MM.1S (cell line): ENCODE measurements around the gene LATS1.
"Not testable (repeated sequence)": the region's sequence is repeated elsewhere in the genome, so short reads cannot be mapped to it uniquely, and the experiment has no call there.

ENCODE experiments used
- DNase-seq: peaks from one replicate; pipeline ENCODE4 v3.0.0-alpha.2; 2015
- H2AFZ ChIP-seq: fragments of 300-600 bp; sonication (generic); 2 replicates; pipeline ENCODE4 v1.6.0; 2016; ENCODE audit warnings: antibody characterized with exemption, low read length
- H3F3A ChIP-seq: fragments of 300-600 bp; sonication (generic); 2 replicates; pipeline ENCODE4 v1.6.1; 2016; ENCODE audit warnings: mild to moderate bottlenecking, antibody characterized with exemption, low read length, moderate library complexity, mixed read lengths; ENCODE audit not compliant: insufficient read depth
- H3K27ac ChIP-seq: fragments of 300-600 bp; sonication (generic); 2 replicates; pipeline ENCODE4 v1.5.1; 2016; ENCODE audit warnings: mild to moderate bottlenecking, low read length
- H3K27me3 ChIP-seq: fragments of 300-600 bp; sonication (generic); replicated peaks from 2 replicates; pipeline ENCODE4 v1.6.0; 2016; ENCODE audit warnings: low read length; ENCODE audit not compliant: insufficient read depth
- H3K36me3 ChIP-seq: fragments of 300-600 bp; sonication (generic); replicated peaks from 2 replicates; pipeline ENCODE4 v1.6.1; 2016; ENCODE audit warnings: mild to moderate bottlenecking, low read length, mixed read lengths; ENCODE audit not compliant: insufficient read depth
- H3K4me1 ChIP-seq: fragments of 300-600 bp; sonication (generic); 2 replicates; pipeline ENCODE4 v1.6.1; 2016; ENCODE audit warnings: low read length, mixed read lengths
- H3K4me2 ChIP-seq: fragments of 300-600 bp; sonication (generic); 2 replicates; pipeline ENCODE4 v1.6.0; 2016; ENCODE audit warnings: low read depth, low read length
- H3K4me3 ChIP-seq: fragments of 300-600 bp; sonication (generic); 2 replicates; pipeline ENCODE4 v1.5.1; 2016; ENCODE audit warnings: low read length, mixed read lengths
- H3K79me2 ChIP-seq: fragments of 300-600 bp; sonication (generic); 2 replicates; pipeline ENCODE4 v1.6.1; 2016; ENCODE audit warnings: mixed run types, low read length, mixed read lengths
- H3K9ac ChIP-seq: fragments of 300-600 bp; sonication (generic); 2 replicates; pipeline ENCODE4 v1.6.1; 2016; ENCODE audit warnings: low read length, mixed read lengths
- H3K9me2 ChIP-seq: fragments of 300-600 bp; sonication (generic); replicated peaks from 2 replicates; pipeline ENCODE4 v1.6.1; 2016; ENCODE audit warnings: mild to moderate bottlenecking, low read length, mixed read lengths; ENCODE audit not compliant: insufficient read depth
- H3K9me3 ChIP-seq: fragments of 300-600 bp; sonication (generic); replicated peaks from 2 replicates; pipeline ENCODE4 v1.6.1; 2016; ENCODE audit warnings: mild to moderate bottlenecking, low read length, mixed read lengths; ENCODE audit not compliant: insufficient read depth
- H4K20me1 ChIP-seq: fragments of 300-600 bp; sonication (generic); 2 replicates; pipeline ENCODE4 v1.6.1; 2016; ENCODE audit warnings: mild to moderate bottlenecking, low read length, moderate library complexity, mixed read lengths; ENCODE audit not compliant: insufficient read depth
- EZH2 ChIP-seq: fragments of 300-600 bp; sonication (generic); optimal IDR thresholded peaks from 2 replicates; pipeline ENCODE3; 2017; ENCODE audit warnings: low read depth, mild to moderate bottlenecking, antibody characterized with exemption, low read length, mixed read lengths
- EZH2phosphoT487 ChIP-seq: fragments of 300-600 bp; sonication (generic); IDR thresholded peaks from 2 replicates; pipeline ENCODE4 v1.6.1; 2018; ENCODE audit warnings: antibody characterized with exemption, low read length
- TF ChIP-seq, protein P1 (sequence below): fragments of 300-600 bp; sonication (generic); IDR thresholded peaks from 2 replicates; pipeline ENCODE4 v1.5.1; 2016; ENCODE audit warnings: antibody characterized with exemption, low read length, mixed read lengths

LATS1 gene

GRCh38 chr6:149754548-149754947 is 36.6 kb upstream of the LATS1 start:
- H3K9me2 ChIP-seq, result no peaks in the 10 kb centered on the region
- H3K4me3 ChIP-seq, result no peak overlapping the region
- no peak overlapping the region for H3K9ac ChIP-seq
- H3K79me2 ChIP-seq, result peaks cover 58% of the 10 kb centered on the region
- H3K9me3 ChIP-seq, result no peaks in the 10 kb centered on the region
- TF ChIP-seq EZH2phosphoT487, result no peak
- TF ChIP-seq, protein P1, sequence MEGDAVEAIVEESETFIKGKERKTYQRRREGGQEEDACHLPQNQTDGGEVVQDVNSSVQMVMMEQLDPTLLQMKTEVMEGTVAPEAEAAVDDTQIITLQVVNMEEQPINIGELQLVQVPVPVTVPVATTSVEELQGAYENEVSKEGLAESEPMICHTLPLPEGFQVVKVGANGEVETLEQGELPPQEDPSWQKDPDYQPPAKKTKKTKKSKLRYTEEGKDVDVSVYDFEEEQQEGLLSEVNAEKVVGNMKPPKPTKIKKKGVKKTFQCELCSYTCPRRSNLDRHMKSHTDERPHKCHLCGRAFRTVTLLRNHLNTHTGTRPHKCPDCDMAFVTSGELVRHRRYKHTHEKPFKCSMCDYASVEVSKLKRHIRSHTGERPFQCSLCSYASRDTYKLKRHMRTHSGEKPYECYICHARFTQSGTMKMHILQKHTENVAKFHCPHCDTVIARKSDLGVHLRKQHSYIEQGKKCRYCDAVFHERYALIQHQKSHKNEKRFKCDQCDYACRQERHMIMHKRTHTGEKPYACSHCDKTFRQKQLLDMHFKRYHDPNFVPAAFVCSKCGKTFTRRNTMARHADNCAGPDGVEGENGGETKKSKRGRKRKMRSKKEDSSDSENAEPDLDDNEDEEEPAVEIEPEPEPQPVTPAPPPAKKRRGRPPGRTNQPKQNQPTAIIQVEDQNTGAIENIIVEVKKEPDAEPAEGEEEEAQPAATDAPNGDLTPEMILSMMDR, result no peak
- no peak for TF ChIP-seq EZH2
- no peaks in the 10 kb centered on the region for H3K4me1 ChIP-seq
- no peak overlapping the region for H3K27ac ChIP-seq
- H4K20me1 ChIP-seq, result no peaks in the 10 kb centered on the region
- DNase-seq, result no peak
- H3K4me2 ChIP-seq, result no peak overlapping the region
- no peaks in the 10 kb centered on the region for H3K27me3 ChIP-seq
- no peaks in the 10 kb centered on the region for H3K36me3 ChIP-seq
- no peaks in the 10 kb centered on the region for H3F3A ChIP-seq
- H2AFZ ChIP-seq, result no peak overlapping the region

- H3K4me2 ChIP-seq, result not testable (repeated sequence)
- peaks cover 58% of the 10 kb centered on the region for H3K79me2 ChIP-seq
Observed at GRCh38 chr6:149753374-149753637, 35.4 kb upstream of the LATS1 start.

DNA sequence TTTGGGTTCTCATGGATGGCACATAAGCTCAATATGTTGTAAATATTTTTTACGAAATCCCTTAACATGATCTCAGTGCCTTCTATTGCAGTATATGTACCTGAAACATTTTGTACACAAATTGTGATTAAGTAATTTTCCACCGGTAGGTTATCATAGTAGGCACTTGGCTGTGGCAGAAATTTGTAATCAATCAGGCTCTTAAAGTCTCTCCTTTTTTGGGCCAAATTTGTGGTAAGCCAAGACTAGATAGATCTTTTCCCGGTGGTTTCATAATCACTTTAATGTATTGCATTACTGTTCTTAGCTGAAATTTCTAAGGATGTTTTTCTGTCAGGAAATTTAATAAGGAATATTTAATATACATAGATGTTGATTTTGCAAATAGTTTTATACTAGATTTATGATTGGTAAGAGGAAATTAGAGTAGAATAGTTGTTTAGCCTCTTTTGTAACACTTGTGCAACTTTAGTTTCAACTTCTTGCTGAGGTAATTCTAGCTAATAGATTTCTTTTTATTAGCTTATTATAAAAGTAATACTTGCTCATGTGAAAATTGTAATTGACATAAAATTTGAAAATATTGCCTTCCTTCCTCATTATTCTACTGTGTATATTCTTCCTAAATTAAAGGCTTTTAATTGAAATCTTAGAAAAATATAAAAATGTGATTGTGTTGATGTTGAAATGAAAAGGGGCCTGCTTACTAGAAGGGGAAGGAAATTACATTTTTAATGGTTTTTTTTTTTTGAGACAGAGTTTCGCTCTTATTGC is 34.9 kb upstream of the LATS1 start:
- Histone ChIP-seq H3F3A (no peaks in the 10 kb centered on the region), H3K9me2 (no peaks in the 10 kb centered on the region), H4K20me1 (no peaks in the 10 kb centered on the region), H3K36me3 (no peaks in the 10 kb centered on the region), H3K27me3 (no peaks in the 10 kb centered on the region), H3K27ac (no peak overlapping the region), H3K4me1 (no peaks in the 10 kb centered on the region), H3K4me3 (no peak overlapping the region), H3K4me2 (no peak overlapping the region), H3K9me3 (no peaks in the 10 kb centered on the region), H3K79me2 (peaks cover 58% of the 10 kb centered on the region), H3K9ac (no peak overlapping the region), H2AFZ (no peak overlapping the region)
- no peak for DNase-seq
- no peak for TF ChIP-seq EZH2

More at GRCh38 chr6:149753374-149753637, 35.4 kb upstream of the LATS1 start:
- H3F3A ChIP-seq, H3K4me3 ChIP-seq, H3K9ac ChIP-seq, H3K27me3 ChIP-seq, H3K9me3 ChIP-seq, H2AFZ ChIP-seq, H3K9me2 ChIP-seq, H4K20me1 ChIP-seq, H3K36me3 ChIP-seq, H3K4me1 ChIP-seq, DNase-seq, H3K27ac ChIP-seq: not testable (repeated sequence)

DNA sequence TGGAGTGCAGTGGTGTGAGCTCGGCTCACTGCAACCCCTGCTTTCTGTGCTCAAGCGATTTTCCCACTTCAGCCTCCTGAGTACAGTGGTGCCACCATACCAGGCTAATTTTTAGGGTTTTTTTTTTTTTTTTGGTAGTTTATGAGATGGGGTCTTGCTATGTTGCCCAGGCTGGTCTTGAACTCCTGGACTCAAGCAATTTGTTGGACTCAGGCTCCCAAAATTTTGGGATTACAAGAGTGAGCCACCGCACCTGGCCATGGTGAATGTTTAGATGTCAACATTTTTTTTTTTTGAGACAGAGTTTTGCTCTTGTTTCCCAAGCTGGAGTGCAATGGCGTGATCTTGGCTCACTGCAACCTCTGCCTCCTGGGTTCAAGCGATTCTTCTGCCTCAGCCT is 34.0 kb upstream of the LATS1 start:
- H2AFZ ChIP-seq, H3K4me3 ChIP-seq, H3K27ac ChIP-seq, H3K27me3 ChIP-seq, H3F3A ChIP-seq, H3K36me3 ChIP-seq, H3K9me2 ChIP-seq, DNase-seq, H4K20me1 ChIP-seq, H3K9ac ChIP-seq, H3K4me2 ChIP-seq, H3K4me1 ChIP-seq, H3K9me3 ChIP-seq: not testable (repeated sequence)
- H3K79me2 ChIP-seq, result peaks cover 58% of the 10 kb centered on the region

GRCh38 chr6:149751239-149751638 is 33.3 kb upstream of the LATS1 start:
- 0 out of 2 replicates have a peak, but pooled peaks cover 6% of the 10 kb centered on the region for H3K4me1 ChIP-seq
- H3K9ac ChIP-seq, result no peak overlapping the region
- peaks cover 58% of the 10 kb centered on the region for H3K79me2 ChIP-seq
- H3K9me3 ChIP-seq, result no peaks in the 10 kb centered on the region
- H3K27me3 ChIP-seq, result no peaks in the 10 kb centered on the region
- H3K36me3 ChIP-seq, result no peaks in the 10 kb centered on the region
- TF ChIP-seq EZH2 (no peak), EZH2phosphoT487 (no peak)
- TF ChIP-seq, protein P1, result no peak
- peaks cover under 1% of the 10 kb centered on the region; the same call in 1 of the 2 replicates for H3F3A ChIP-seq
- H3K4me2 ChIP-seq, result no peak overlapping the region
- H3K27ac ChIP-seq, result no peak overlapping the region
- no peak for DNase-seq
- H3K9me2 ChIP-seq, result no peaks in the 10 kb centered on the region
- no peak overlapping the region for H2AFZ ChIP-seq
- no peaks in the 10 kb centered on the region for H4K20me1 ChIP-seq
- H3K4me3 ChIP-seq, result no peak overlapping the region
